Liver (tissue), 9 donors: Measurements from ENCODE around the gene ZBTB4. TPM values are rescaled to one million over a fixed set of nuclear protein-coding genes. Genes with fewer than 3 reads are reported as not detected.

Experiments used
- DNase-seq: peaks from one replicate; pipeline ENCODE4 v3.0.0-alpha.2; 2017; ENCODE audit warnings: low spot score
- H3K27ac ChIP-seq, 2 donors: one replicate each; pipeline ENCODE4 v1.7.0; 2013; ENCODE audit warnings: inconsistent platforms in 2 of 2, low read length in 2 of 2, control low read depth in 1 of 2, low read depth in 1 of 2, mild to moderate bottlenecking in 1 of 2
- H3K27me3 ChIP-seq, 4 donors: one replicate each; pipeline versions ENCODE4 v1.6.1 to v1.7.0; 2013; ENCODE audit warnings: low read length in 3 of 4, inconsistent platforms in 1 of 4, mild to moderate bottlenecking in 1 of 4, moderate library complexity in 1 of 4; ENCODE audit not compliant: control insufficient read depth in 4 of 4, insufficient read depth in 4 of 4
- H3K36me3 ChIP-seq, 4 donors: one replicate each; pipeline versions ENCODE4 v1.6.1 to v1.7.0; 2013; ENCODE audit warnings: low read length in 3 of 4, mild to moderate bottlenecking in 3 of 4, low read depth in 1 of 4, moderate library complexity in 1 of 4; ENCODE audit not compliant: control insufficient read depth in 4 of 4, insufficient read depth in 3 of 4
- H3K4me1 ChIP-seq, 4 donors: one replicate each; pipeline versions ENCODE4 v1.6.1 to v1.7.0; 2013; ENCODE audit warnings: low read length in 3 of 4, mild to moderate bottlenecking in 3 of 4, moderate library complexity in 1 of 4; ENCODE audit not compliant: control insufficient read depth in 4 of 4, insufficient read depth in 4 of 4
- H3K4me3 ChIP-seq, 3 donors: one replicate each; pipeline versions ENCODE4 v1.6.1 to v1.7.0; 2013; ENCODE audit warnings: low read length in 3 of 3, control low read depth in 1 of 3, low read depth in 1 of 3, mild to moderate bottlenecking in 1 of 3
- H3K9ac ChIP-seq, 2 donors: one replicate each; pipeline ENCODE4 v1.7.0; 2013; ENCODE audit warnings: low read length in 2 of 2, mild to moderate bottlenecking in 2 of 2, moderate library complexity in 2 of 2, control low read depth in 1 of 2, low read depth in 1 of 2
- H3K9me3 ChIP-seq, 4 donors: one replicate each; pipeline versions ENCODE4 v1.6.1 to v1.7.0; 2013; ENCODE audit warnings: low read length in 3 of 4; ENCODE audit not compliant: control insufficient read depth in 4 of 4
- EGR1 ChIP-seq, 2 donors: IDR thresholded peaks; 2 replicates each; pipeline ENCODE4 v1.6.1; 2016 to 2018; ENCODE audit warnings: antibody characterized with exemption in 2 of 2, low read depth in 2 of 2
- FOXA1 ChIP-seq: IDR thresholded peaks from 2 replicates; pipeline ENCODE4 v1.6.1; 2016; ENCODE audit warnings: antibody characterized with exemption
- HNF4A ChIP-seq, 2 donors: conservative IDR thresholded peaks; 2 replicates each; pipeline ENCODE4 v1.6.1; 2016; ENCODE audit warnings: antibody characterized with exemption in 2 of 2, mild to moderate bottlenecking in 2 of 2
- RAD21 ChIP-seq, 2 donors: IDR thresholded peaks; 2 replicates each; pipeline ENCODE4 v1.6.1; 2016; ENCODE audit warnings: antibody characterized with exemption in 2 of 2, mild to moderate bottlenecking in 2 of 2
- SP1 ChIP-seq: IDR thresholded peaks from 2 replicates; pipeline ENCODE4 v1.6.1; 2018; ENCODE audit warnings: antibody characterized with exemption, mild to moderate bottlenecking
- TAF1 ChIP-seq: conservative IDR thresholded peaks from 2 replicates; pipeline ENCODE4 v1.6.1; 2016; ENCODE audit warnings: antibody characterized with exemption, mild to moderate bottlenecking
- YY1 ChIP-seq: IDR thresholded peaks from 2 replicates; pipeline ENCODE4 v1.6.1; 2016; ENCODE audit warnings: antibody characterized with exemption, mild to moderate bottlenecking
- WGBS: extraction: QIAGEN DNeasy Blood & Tissue Kit; methylation state at CpG from one replicate; pipeline ENCODE4 v1.1.7; 2013; 5-methylcytosine and 5-hydroxymethylcytosine counted together
- polyA plus RNA-seq, 2 donors: library from polyadenylated mRNA; stranded (reverse) in 1 of 2; unstranded in 1 of 2; fragments of 200-250 nt in 1 of 2; fragments of >200 nt in 1 of 2; fragmentation: Nextera tagmentation in 1 of 2; extraction: Ambion mirVana in 1 of 2; gene quantifications; one replicate each; pipeline versions ENCODE4 v1.2.1 to v1.2.3, GENCODE V29; 2013 to 2015
- total RNA-seq, 2 donors: library from RNA; depleted of rRNA; stranded (reverse); fragments of >200 nt; gene quantifications; one replicate each; pipeline ENCODE4 v1.2.3, GENCODE V29; 2014
- TF ChIP-seq, protein P1 (sequence below): IDR thresholded peaks from 2 replicates; pipeline ENCODE4 v1.6.1; 2016; ENCODE audit warnings: antibody characterized with exemption, mild to moderate bottlenecking
- TF ChIP-seq, protein P2 (sequence below): fragments of 150-350 bp; IDR thresholded peaks from 2 replicates; pipeline ENCODE4 v1.5.1; 2017; ENCODE audit warnings: improper control_type of control experiment, low read depth, low read length; ENCODE audit not compliant: missing input control
- TF ChIP-seq, protein P3 (sequence below): IDR thresholded peaks from 2 replicates; pipeline ENCODE4 v1.6.1; 2016; ENCODE audit warnings: antibody characterized with exemption
- TF ChIP-seq, protein P4 (sequence below): IDR thresholded peaks from 2 replicates; pipeline ENCODE4 v1.6.1; 2016; ENCODE audit warnings: antibody characterized with exemption
- donor health status: healthy.
- donor health status: healthy.
- donor health status: healthy.
- donor health status: healthy.
- donor health status: healthy.

The ZBTB4 gene
- total and polyA plus RNA-seq, 4 donors, result 1.5 to 6.0 (median 5.1) TPM

- DNase-seq, result no peak
- WGBS, result 81% methylated on average over 13 of the region's 13 CpGs
- Histone ChIP-seq H3K9ac (no peak overlapping the region), H3K36me3 (peaks cover 5 to 31% (median 24%) of the 10 kb centered on the region in 4 donors), H3K4me3 (no peak overlapping the region), H3K27ac (no peak overlapping the region), H3K4me1 (peaks cover 0 to 5% (median 1%) of the 10 kb centered on the region in 4 donors), H3K27me3 (no peaks in the 10 kb centered on the region), H3K9me3 (no peaks in the 10 kb centered on the region)
- no peak for TF ChIP-seq SP1
- no peak for TF ChIP-seq YY1
- peak in 1 of 2 donors; percentile 10 for TF ChIP-seq RAD21 (IDR thresholded peaks at IDR 0.05)
- TF ChIP-seq HNF4A (conservative IDR thresholded peaks at IDR 0.05), result peak; percentile 43
- TF ChIP-seq TAF1, result no peak
Measured at GRCh38 chr17:7515911-7516610, 36.6 kb upstream of the ZBTB4 start.

DNA sequence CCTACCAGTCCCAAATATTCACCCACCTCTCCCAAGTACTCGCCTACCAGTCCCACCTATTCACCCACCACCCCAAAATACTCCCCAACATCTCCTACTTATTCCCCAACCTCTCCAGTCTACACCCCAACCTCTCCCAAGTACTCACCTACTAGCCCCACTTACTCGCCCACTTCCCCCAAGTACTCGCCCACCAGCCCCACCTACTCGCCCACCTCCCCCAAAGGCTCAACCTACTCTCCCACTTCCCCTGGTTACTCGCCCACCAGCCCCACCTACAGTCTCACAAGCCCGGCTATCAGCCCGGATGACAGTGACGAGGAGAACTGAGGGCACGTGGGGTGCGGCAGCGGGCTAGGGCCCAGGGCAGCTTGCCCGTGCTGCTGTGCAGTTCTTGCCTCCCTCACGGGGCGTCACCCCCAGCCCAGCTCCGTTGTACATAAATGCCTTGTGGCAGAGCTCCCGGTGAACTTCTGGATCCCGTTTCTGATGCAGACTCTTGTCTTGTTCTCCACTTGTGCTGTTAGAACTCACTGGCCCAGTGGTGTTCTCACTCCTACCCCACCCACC lies 34.5 kb upstream of the ZBTB4 start:
- Histone ChIP-seq H3K4me1 (peaks cover 0 to 5% (median 1%) of the 10 kb centered on the region in 4 donors), H3K27me3 (no peaks in the 10 kb centered on the region), H3K36me3 (peaks cover 8 to 50% (median 38%) of the 10 kb centered on the region in 4 donors), H3K9ac (no peak overlapping the region), H3K27ac (no peak overlapping the region), H3K4me3 (no peak overlapping the region), H3K9me3 (no peaks in the 10 kb centered on the region)
- WGBS, result 84% methylated on average over 17 of the region's 17 CpGs
- DNase-seq, result no peak
- TF ChIP-seq SP1, result no peak
- TF ChIP-seq, protein P1, sequence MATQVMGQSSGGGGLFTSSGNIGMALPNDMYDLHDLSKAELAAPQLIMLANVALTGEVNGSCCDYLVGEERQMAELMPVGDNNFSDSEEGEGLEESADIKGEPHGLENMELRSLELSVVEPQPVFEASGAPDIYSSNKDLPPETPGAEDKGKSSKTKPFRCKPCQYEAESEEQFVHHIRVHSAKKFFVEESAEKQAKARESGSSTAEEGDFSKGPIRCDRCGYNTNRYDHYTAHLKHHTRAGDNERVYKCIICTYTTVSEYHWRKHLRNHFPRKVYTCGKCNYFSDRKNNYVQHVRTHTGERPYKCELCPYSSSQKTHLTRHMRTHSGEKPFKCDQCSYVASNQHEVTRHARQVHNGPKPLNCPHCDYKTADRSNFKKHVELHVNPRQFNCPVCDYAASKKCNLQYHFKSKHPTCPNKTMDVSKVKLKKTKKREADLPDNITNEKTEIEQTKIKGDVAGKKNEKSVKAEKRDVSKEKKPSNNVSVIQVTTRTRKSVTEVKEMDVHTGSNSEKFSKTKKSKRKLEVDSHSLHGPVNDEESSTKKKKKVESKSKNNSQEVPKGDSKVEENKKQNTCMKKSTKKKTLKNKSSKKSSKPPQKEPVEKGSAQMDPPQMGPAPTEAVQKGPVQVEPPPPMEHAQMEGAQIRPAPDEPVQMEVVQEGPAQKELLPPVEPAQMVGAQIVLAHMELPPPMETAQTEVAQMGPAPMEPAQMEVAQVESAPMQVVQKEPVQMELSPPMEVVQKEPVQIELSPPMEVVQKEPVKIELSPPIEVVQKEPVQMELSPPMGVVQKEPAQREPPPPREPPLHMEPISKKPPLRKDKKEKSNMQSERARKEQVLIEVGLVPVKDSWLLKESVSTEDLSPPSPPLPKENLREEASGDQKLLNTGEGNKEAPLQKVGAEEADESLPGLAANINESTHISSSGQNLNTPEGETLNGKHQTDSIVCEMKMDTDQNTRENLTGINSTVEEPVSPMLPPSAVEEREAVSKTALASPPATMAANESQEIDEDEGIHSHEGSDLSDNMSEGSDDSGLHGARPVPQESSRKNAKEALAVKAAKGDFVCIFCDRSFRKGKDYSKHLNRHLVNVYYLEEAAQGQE, result no peak
- TF ChIP-seq FOXA1, result no peak
- TF ChIP-seq EGR1 (IDR thresholded peaks at IDR 0.05; ENCODE audit: low read depth in 2 of 2), result no peak
- TF ChIP-seq, protein P2, sequence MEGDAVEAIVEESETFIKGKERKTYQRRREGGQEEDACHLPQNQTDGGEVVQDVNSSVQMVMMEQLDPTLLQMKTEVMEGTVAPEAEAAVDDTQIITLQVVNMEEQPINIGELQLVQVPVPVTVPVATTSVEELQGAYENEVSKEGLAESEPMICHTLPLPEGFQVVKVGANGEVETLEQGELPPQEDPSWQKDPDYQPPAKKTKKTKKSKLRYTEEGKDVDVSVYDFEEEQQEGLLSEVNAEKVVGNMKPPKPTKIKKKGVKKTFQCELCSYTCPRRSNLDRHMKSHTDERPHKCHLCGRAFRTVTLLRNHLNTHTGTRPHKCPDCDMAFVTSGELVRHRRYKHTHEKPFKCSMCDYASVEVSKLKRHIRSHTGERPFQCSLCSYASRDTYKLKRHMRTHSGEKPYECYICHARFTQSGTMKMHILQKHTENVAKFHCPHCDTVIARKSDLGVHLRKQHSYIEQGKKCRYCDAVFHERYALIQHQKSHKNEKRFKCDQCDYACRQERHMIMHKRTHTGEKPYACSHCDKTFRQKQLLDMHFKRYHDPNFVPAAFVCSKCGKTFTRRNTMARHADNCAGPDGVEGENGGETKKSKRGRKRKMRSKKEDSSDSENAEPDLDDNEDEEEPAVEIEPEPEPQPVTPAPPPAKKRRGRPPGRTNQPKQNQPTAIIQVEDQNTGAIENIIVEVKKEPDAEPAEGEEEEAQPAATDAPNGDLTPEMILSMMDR, result no peak
- TF ChIP-seq, protein P3, sequence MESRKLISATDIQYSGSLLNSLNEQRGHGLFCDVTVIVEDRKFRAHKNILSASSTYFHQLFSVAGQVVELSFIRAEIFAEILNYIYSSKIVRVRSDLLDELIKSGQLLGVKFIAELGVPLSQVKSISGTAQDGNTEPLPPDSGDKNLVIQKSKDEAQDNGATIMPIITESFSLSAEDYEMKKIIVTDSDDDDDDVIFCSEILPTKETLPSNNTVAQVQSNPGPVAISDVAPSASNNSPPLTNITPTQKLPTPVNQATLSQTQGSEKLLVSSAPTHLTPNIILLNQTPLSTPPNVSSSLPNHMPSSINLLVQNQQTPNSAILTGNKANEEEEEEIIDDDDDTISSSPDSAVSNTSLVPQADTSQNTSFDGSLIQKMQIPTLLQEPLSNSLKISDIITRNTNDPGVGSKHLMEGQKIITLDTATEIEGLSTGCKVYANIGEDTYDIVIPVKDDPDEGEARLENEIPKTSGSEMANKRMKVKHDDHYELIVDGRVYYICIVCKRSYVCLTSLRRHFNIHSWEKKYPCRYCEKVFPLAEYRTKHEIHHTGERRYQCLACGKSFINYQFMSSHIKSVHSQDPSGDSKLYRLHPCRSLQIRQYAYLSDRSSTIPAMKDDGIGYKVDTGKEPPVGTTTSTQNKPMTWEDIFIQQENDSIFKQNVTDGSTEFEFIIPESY, result no peak
- TF ChIP-seq RAD21 (IDR thresholded peaks at IDR 0.05), result no peak
- TF ChIP-seq HNF4A (conservative IDR thresholded peaks at IDR 0.05), result no peak
- TF ChIP-seq, protein P4, sequence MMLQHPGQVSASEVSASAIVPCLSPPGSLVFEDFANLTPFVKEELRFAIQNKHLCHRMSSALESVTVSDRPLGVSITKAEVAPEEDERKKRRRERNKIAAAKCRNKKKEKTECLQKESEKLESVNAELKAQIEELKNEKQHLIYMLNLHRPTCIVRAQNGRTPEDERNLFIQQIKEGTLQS, result no peak
